ENCODE data around the gene GNG12.

- no peak for TF ChIP-seq POLR2A (IDR thresholded peaks at IDR 0.05)
- TF ChIP-seq, protein P1, sequence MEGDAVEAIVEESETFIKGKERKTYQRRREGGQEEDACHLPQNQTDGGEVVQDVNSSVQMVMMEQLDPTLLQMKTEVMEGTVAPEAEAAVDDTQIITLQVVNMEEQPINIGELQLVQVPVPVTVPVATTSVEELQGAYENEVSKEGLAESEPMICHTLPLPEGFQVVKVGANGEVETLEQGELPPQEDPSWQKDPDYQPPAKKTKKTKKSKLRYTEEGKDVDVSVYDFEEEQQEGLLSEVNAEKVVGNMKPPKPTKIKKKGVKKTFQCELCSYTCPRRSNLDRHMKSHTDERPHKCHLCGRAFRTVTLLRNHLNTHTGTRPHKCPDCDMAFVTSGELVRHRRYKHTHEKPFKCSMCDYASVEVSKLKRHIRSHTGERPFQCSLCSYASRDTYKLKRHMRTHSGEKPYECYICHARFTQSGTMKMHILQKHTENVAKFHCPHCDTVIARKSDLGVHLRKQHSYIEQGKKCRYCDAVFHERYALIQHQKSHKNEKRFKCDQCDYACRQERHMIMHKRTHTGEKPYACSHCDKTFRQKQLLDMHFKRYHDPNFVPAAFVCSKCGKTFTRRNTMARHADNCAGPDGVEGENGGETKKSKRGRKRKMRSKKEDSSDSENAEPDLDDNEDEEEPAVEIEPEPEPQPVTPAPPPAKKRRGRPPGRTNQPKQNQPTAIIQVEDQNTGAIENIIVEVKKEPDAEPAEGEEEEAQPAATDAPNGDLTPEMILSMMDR (IDR thresholded peaks at IDR 0.05), result no peak
Measured at GRCh38 chr1:67754526-67754920, 78.7 kb downstream of the GNG12 start.

All from testis (tissue), 2 donors.